Epithelial cell of esophagus (primary cell): Measurements from ENCODE around the gene ZNF646.

ENCODE experiments used
- DNase-seq: peaks from one replicate; pipeline ENCODE4 v3.0.0; 2010; ENCODE audit warnings: low read depth
- H3K4me3 ChIP-seq: 2 replicates; pipeline ENCODE4 v1.5.1; 2011; ENCODE audit warnings: mild to moderate bottlenecking, low read length, control low read depth
- TF ChIP-seq, protein P1 (sequence below): IDR thresholded peaks from 2 replicates; pipeline ENCODE4 v1.5.1; 2011; ENCODE audit warnings: low read depth, mild to moderate bottlenecking, low read length, control low read depth, inconsistent platforms; ENCODE audit not compliant: insufficient read depth; ENCODE audit errors: missing control alignments

ZNF646 gene

DNA sequence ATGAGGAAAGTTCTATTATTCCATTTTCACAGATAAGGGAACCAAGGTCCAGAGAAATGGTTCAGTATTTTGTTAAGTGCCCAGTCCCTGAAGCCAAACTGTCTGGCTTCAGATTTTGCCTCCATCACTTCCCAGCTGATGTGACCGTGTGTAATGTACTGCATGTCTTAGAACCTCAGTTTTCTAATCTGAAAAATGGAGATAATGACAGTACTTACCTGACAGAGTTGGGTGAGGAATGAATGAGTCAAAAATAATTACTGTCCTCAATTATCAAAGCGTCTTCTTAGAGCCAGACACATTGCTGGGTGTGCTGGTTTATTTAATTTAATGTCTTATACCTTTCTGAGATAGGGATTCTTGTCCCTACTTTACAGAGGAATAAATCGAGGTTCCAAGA, 6.9 kb upstream of the ZNF646 start:
- DNase-seq: no peak
- TF ChIP-seq, protein P1, sequence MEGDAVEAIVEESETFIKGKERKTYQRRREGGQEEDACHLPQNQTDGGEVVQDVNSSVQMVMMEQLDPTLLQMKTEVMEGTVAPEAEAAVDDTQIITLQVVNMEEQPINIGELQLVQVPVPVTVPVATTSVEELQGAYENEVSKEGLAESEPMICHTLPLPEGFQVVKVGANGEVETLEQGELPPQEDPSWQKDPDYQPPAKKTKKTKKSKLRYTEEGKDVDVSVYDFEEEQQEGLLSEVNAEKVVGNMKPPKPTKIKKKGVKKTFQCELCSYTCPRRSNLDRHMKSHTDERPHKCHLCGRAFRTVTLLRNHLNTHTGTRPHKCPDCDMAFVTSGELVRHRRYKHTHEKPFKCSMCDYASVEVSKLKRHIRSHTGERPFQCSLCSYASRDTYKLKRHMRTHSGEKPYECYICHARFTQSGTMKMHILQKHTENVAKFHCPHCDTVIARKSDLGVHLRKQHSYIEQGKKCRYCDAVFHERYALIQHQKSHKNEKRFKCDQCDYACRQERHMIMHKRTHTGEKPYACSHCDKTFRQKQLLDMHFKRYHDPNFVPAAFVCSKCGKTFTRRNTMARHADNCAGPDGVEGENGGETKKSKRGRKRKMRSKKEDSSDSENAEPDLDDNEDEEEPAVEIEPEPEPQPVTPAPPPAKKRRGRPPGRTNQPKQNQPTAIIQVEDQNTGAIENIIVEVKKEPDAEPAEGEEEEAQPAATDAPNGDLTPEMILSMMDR: no peak
- H3K4me3 ChIP-seq: no peak overlapping the region

GRCh38 chr16:31071861-31072260, 2.4 kb upstream of the ZNF646 start:
- H3K4me3 ChIP-seq: peak overlapping the region; percentile 91
- TF ChIP-seq, protein P1: no peak
- peak; percentile 18 for DNase-seq

DNA sequence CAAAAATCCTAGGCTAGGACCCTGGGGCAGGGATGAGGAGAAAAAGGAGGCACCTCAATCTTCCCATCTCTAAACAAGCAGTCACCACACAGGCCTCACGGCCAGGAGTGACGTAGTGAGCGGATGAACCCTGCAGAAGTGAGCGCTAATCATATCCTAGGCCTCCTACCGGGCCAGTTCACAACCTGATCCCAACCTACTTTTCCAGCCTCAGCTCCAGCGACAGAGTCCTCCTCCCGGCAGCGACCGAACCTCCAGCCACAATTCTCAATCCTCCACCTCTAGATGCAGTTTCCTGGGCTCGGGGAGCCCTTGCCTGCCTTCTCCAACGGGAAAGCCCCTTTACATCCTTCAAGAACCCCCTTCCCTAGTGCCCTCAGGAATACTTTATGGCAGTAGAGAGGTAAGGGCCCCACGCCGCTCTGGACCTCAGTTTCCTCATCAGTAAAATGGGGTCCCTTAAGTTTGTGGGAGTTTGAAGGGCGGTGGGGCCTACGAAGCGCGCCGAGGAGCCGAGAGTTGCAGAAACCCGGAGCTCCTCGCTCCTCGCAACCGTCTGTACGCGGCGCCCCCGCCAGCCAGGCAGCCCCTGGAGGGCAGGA, 1.6 kb upstream of the ZNF646 start:
- peak; percentile 57 for DNase-seq
- TF ChIP-seq, protein P1: no peak
- H3K4me3 ChIP-seq: peak overlapping the region; percentile 91

DNA sequence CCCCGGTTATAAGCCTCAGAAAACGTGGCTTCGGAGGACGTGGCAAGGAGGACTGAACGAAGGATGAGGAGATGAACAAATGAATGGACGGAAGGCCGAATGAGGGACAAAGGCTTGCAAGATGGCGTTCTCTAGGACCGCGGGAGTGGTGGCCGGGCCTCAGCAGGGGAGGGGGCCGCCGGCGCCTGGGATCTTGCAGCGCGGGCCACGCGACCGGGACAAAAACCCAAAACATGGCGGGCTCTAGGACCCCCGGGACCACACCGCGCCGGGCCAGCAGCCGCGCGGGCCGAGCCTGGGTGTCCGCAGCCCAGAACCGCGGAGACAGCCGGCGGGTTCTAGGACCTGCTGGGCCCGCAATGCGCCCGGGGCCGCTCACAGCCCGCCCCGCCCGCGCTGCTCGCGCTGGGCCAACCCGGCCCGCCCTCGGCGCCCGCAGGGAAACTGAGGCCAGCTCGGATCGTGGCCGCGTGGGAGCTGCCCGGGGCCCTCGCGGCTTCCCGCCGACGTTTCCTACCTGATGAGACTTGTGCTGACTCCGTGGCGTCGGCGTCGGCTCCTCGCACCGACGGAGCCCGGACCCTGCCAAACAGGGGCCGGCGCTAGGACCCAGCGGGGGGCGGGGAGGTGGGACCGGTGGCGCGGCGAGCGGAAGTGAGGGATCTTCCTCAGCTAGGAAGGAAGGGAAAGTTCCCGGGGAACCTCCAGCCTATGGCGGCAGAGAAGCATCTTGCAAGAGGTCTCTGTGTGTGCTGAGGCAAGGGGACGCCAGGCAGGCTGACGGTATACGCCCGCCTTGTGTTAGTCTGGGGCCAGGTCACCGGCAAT, 866 bp upstream of the ZNF646 start:
- TF ChIP-seq, protein P1: no peak
- H3K4me3 ChIP-seq: peak overlapping the region; percentile 91

DNA sequence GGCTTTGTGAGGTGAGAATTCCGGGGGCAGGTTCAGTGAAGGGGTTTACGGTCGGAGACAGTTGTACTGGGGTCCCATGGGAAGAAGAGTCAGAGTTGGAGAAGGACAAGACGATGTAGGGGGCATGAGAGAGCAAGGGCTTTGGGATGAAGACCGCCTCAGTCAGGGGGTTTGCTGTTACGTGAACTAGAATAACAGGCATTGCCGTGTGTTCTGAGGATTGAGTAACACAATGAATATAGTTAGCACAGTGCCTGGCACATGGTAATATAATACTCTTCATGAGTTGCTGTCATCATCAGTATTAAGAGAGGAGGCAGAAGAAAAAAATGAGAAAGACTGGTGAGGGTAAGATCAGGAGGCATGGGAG, 577 bp downstream of the ZNF646 start:
- peak overlapping the region; percentile 91 for H3K4me3 ChIP-seq
- peak; percentile 13 for DNase-seq
- TF ChIP-seq, protein P1: no peak

More for the DNA sequence above, 866 bp upstream of the ZNF646 start:
- peak; percentile 97 for DNase-seq

- DNase-seq: no peak
- TF ChIP-seq, protein P1: no peak
- H3K4me3 ChIP-seq: no peak overlapping the region
These were observed 2.1 kb downstream of the ZNF646 start for GRCh38 chr16:31076319-31076718.
